ENCODE results near the gene THRA. TPM values are rescaled to one million over a fixed set of nuclear protein-coding genes. Genes with fewer than 3 reads are reported as not detected.

The THRA gene
- total RNA-seq, result 5.3 and 7.1 TPM in 2 replicates

GRCh38 chr17:40062329-40063186, at the start of gene THRA:
TSS of gene THRA (plus strand) at chr17:40062965. CDS start at chr17:40074489, 11,524 bp downstream.
- TF ChIP-seq CTCF (IDR thresholded peaks at IDR 0.05; ENCODE audit: insufficient read depth, low read length, poor library complexity, severe bottlenecking), result no peak
- DNase-seq (ENCODE audit: low read depth), result no peak
- Histone ChIP-seq H3K4me3 (ENCODE audit: low read depth, low read length) (peak within 1 kb of the TSS; percentile 94), H3K27me3 (ENCODE audit: control insufficient read depth, insufficient read depth, low read length) (peaks cover 16% of the 10 kb centered on the region), H3K36me3 (ENCODE audit: control insufficient read depth, insufficient read depth, low read length) (no peaks in the 10 kb centered on the region)

- H3K36me3 ChIP-seq (ENCODE audit: control insufficient read depth, insufficient read depth, low read length), result no peaks in the 10 kb centered on the region
- no peak for DNase-seq (ENCODE audit: low read depth)
- TF ChIP-seq CTCF (IDR thresholded peaks at IDR 0.05; ENCODE audit: insufficient read depth, low read length, poor library complexity, severe bottlenecking), result no peak
- no peak overlapping the region for H3K4me3 ChIP-seq (ENCODE audit: low read depth, low read length)
- H3K27me3 ChIP-seq (ENCODE audit: control insufficient read depth, insufficient read depth, low read length), result no peaks in the 10 kb centered on the region
Observed at GRCh38 chr17:40014375-40014980, 48.3 kb upstream of the THRA start.

GRCh38 chr17:40015005-40015997, 47.5 kb upstream of the THRA start, which contains the start of gene CSF3:
TSS of gene CSF3 (plus strand) at chr17:40015440. CDS start at chr17:40015475, 35 bp downstream.
- no peak within 1 kb of the TSS for H3K4me3 ChIP-seq (ENCODE audit: low read depth, low read length)
- no peaks in the 10 kb centered on the region for H3K27me3 ChIP-seq (ENCODE audit: control insufficient read depth, insufficient read depth, low read length)
- no peak for DNase-seq (ENCODE audit: low read depth)
- H3K36me3 ChIP-seq (ENCODE audit: control insufficient read depth, insufficient read depth, low read length), result no peaks in the 10 kb centered on the region
- no peak for TF ChIP-seq CTCF (IDR thresholded peaks at IDR 0.05; ENCODE audit: insufficient read depth, low read length, poor library complexity, severe bottlenecking)

GRCh38 chr17:40015998-40016985, 46.5 kb upstream of the THRA start:
- no peaks in the 10 kb centered on the region for H3K36me3 ChIP-seq (ENCODE audit: control insufficient read depth, insufficient read depth, low read length)
- H3K27me3 ChIP-seq (ENCODE audit: control insufficient read depth, insufficient read depth, low read length), result no peaks in the 10 kb centered on the region
- no peak overlapping the region for H3K4me3 ChIP-seq (ENCODE audit: low read depth, low read length)
- no peak for TF ChIP-seq CTCF (IDR thresholded peaks at IDR 0.05; ENCODE audit: insufficient read depth, low read length, poor library complexity, severe bottlenecking)
- DNase-seq (ENCODE audit: low read depth), result no peak
